Pulmonary artery endothelial cell (primary cell): Measurements from ENCODE around the gene BRD3OS. TPM values are rescaled to one million over a fixed set of nuclear protein-coding genes. Genes with fewer than 3 reads are reported as not detected.

Source experiments
- DNase-seq: peaks from one replicate; pipeline ENCODE4 v3.0.0-alpha.2; 2011; ENCODE audit warnings: low read depth, low spot score
- total RNA-seq: library from RNA; depleted of rRNA; stranded (reverse); fragments of >200 nt; gene quantifications from 2 replicates; pipeline ENCODE4 v1.2.3, GENCODE V29; 2014

The BRD3OS gene
- total RNA-seq, 1 donor from 2014 or later: 12.9 TPM

DNA sequence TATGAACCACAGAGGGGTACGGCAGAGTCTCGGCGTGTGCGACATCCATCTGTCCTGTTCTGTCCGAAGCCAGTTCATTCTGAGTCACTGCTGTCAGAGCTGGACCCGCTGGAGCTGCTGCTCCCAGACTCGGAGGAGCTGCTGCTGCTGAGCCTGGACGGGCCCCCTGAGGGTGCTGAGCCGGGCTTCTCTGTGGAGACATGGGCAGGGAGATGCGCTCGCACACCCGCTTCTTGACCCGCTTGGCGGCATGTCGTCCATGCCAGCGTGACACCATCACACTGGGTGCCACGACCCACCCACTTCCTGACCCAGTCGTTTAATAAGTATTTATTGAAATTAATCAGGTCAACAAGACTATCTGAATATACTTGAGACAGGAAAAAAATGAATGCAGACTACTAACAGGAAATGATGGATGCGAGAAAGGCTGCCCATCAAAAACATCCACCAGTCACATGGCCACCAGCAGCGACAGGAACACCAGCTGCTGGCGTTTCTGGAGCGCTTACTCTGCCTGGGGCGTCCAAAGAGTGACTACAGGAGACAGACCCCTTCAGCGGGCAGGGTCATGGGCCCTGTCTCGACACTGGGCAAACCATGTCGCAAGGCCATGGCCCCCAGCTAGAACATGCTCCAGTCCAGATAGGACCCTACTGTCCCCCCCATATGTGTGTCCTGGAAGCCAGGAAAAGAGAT lies 8.4 kb downstream of the BRD3OS start:
- no peak for DNase-seq

DNA sequence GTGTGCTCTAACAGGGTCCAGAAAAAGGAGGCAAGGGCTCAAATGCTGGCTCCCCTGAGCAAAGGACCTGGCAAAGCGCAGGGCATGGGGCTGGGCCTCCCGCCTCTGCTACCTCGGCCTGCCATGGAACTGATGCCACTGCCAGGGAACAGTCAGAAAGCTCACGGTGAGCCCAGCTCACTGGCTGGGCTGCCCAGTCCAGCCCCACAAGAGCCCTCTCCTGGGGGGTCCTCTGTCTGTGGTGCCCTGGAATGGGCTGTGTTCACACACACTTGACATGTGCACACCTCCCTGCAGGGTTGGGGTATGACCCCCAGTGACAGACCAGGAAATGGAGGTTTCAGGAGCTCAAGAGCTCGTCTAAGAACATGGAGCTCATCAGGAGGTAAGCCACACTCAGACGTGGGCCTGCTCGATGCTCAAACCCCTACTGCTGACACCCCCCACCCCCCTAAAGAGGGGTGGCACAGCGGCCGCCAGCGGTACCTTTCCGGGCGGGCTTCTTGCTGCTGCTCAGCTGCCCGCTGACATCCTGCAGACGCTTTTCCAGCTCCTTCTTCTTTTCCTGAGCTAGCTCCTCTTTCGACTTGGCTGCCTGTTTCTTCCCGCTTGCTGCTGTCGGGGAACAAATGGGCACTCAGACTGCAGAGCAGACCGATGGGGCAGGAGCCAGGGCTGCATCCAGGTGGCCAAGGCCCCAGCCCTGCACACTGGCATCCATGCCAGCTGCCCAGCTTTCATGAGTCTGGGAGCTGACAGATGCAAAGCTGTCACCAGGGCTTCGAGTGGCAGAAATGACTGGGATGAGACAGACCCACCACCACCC lies 9.1 kb downstream of the BRD3OS start:
- no peak for DNase-seq

DNA sequence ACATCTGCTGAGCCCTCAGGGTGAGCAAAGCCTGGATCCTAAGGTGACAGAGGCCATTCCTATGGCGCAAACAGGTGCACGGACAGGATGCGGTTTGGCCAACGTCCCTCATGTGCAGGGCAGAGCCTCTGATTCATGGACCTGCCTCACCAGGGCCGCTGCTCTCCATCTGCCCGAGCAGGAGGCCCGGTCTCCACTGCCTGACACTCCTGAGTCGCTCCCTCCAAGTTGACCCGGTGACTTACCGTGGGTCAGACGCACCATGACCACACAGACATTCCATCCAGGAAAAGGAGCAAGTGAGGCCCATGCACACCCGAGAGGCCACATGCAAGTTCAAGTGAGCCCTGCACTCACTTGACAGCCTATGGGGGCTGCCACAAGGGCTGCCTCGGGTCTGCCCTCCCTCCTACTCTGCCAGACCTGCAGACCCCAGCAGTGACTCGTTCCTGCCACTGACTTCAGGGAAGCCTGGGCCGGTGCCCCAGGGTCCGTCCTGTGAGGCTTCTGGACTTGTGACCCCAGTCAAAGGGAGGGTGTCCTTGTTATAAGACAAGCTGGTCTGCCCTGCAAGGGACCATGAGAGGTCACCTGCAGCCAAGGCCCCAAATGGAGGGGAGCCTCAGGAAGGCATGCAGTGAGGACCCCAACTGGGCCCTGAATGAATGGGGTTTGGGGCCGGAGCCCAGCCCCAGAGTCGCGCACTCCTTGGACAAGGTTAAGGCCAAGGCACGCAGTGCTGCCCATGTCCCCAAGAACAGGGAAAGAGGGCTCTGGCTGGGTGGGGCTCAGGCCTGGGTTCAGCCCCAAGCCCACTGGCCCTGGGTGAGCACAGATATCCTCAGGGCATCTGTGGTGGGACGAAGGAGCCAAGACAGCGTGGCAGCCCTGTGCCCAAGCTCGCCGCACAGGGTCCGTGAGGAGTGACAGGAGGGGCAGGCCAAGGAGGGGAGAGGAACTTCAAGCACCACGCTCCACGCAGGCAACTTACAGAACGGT lies 10.1 kb downstream of the BRD3OS start:
- DNase-seq: no peak

DNA sequence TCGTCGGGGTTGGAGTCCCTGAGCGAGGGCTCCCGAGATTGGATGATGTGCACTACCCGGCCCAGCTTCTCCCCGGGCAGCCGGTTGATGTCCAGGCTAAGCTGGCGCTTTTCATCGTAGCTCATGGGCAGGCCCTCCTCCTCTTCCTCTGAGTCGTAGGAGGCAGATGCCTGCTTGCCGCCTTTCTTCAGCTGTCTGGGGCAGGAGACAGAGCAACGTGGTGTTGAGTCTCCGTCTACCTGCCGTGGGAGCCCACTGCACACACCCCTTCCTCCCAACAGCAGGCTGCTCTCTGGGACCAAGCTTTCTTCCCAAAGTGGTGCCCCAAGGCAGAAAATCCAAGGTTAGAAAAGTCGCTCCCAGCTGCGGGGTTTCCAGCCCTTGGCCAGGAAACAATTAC lies 10.8 kb downstream of the BRD3OS start:
- DNase-seq: no peak

DNA sequence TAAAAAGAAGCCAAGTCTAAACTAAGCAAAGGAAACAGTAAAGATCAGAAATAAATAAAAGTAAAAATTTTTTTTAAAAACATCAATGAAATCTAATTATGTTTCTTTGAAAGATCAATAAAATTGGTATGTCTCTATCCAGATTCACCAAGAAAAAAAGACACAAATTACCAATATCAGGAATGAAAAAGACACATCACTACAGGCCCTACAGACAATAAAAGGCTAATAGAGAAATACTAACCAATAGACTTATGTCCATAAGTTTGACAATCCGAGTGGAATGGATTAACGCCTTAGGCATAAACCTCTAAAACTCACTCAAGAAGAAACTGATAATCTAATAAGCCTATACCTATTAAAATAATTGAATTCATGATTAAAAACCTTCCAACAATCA lies 12.4 kb downstream of the BRD3OS start:
- no peak for DNase-seq

GRCh38 chr9:134039386-134040175 lies 14.3 kb downstream of the BRD3OS start:
- DNase-seq: no peak

- DNase-seq: no peak
Measured at GRCh38 chr9:134040176-134040565, 14.9 kb downstream of the BRD3OS start.

- no peak for DNase-seq
Measured at GRCh38 chr9:134040781-134041648, 15.7 kb downstream of the BRD3OS start.

- DNase-seq: no peak
Measured at GRCh38 chr9:134041649-134041962, 16.3 kb downstream of the BRD3OS start.

GRCh38 chr9:134043531-134043988 lies 18.3 kb downstream of the BRD3OS start:
- no peak for DNase-seq

DNA sequence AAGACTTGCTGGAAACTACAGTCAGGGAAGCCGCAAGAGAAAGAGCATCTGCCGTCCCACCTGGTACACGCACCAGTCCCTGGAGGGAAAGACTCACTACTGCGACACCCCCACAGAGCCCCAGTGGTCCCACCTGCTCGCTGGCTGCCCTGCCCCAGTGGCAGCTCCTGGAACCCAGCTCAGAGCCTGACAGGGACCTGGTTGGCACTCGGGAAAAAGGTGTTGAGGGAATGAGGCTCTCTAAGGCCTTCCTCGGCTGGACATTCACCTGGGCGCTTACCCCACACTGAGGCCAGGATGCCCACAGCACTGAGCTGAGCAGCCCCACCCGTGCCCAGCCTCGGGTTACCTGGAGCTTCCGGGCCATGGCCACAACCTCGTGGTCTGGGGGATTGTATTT lies 19.7 kb downstream of the BRD3OS start:
- DNase-seq: no peak

DNA sequence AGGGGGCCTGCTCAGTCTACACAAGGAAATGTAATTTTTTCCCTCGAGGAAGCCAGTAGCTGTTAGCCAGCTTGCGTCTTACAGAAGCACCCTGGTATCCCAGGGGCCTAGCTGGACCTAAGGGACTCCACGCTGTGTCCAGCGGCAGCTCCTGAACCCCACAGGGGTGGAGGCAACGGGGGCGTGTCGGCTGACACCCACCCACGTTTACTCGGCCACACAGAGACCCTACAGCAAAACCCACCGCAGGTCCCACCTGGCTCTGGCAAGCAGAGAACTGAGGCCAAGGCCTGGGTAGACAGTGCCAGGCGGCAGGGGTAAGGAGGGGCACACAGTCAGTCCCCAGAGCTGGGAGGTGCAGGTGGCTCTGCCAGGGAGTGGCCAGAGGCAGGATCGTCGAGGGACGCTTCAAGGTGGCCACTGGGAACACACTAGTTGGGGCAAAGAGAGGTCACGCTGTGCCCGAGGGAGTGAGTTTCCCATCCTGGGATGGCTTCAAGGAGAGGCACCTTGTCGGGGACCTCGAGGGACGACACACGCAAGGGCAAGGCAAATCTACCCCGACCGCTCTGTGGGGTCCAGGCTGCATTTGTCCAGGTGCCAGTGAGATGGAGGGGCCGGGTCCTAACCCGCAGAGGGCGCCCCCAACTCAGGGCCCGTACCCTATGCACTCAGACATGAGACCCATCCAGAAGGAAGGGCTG lies 20.7 kb downstream of the BRD3OS start:
- no peak for DNase-seq

- no peak for DNase-seq
Measured at GRCh38 chr9:134046894-134047681, 21.8 kb downstream of the BRD3OS start.

- no peak for DNase-seq
Measured at GRCh38 chr9:134047868-134048581, 22.7 kb downstream of the BRD3OS start.

DNA sequence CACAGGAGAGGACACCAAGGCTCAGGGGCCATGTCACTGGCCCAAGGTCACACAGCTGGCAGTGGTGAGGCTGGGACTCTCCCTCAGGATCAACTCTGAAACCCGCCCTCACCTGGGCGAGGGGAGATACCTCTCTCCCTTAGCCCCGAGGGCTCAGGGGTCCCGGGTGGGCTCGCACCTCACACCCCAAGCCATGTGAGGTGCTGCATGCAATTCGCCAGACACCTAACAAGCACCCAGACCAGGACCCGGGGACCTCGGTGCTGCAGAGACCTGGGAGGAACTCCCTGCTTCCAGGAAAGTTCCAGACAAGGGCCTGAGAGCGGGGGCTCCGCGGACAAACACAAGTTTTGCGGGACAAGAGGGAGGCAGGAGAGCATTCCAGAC lies 23.3 kb downstream of the BRD3OS start:
- DNase-seq: no peak

DNA sequence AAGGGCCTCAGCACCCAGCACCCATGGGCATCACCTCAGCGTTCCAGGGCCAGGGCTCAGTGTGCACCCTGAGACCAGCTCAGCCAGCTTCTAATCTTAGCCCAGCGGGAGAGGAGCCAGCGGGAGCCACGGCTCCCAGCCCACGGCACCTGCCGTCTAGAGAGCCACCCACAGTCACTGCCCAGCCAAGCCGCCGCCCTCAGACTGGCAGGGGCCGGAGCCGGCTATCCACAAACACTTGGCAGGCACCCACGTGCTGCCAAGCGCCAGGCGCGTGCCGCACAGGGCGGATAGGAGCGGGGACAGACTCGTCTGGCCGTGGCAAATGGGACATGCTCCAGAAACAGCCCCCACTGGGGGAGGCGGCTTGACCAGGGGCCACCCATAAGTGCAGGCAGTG lies 24.0 kb downstream of the BRD3OS start:
- no peak for DNase-seq

GRCh38 chr9:134049772-134050588 lies 24.7 kb downstream of the BRD3OS start:
- no peak for DNase-seq
